ENCODE results near the gene LIPI.
"Not testable (repeated sequence)": the region's sequence is repeated elsewhere in the genome, so short reads cannot be mapped to it uniquely, and the experiment has no call there.

The LIPI gene

DNA sequence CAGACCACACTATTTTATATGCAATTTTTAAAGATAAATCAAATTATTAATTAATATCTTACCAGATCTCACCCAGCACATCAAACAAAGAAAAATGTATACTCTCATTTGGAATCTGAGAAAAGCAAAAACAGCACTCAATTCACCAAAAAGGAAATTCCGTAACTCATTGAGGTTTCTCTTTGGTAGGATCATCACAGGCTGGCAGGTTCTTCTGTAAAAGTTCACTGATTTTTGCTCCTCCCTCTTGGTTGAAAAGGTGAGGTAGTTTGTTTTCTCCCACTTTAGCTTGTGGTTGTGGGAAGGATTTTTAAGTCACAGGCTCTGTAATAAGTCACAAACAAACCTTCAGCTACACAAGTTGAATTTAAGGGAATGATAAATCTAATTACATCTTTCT, at the start of gene LIPI:
TSS of gene LIPI (minus strand) at position 218 of the 400 bp plus-strand sequence. CDS start at position 108, 110 bp downstream.
- DNase-seq = no peak

DNA sequence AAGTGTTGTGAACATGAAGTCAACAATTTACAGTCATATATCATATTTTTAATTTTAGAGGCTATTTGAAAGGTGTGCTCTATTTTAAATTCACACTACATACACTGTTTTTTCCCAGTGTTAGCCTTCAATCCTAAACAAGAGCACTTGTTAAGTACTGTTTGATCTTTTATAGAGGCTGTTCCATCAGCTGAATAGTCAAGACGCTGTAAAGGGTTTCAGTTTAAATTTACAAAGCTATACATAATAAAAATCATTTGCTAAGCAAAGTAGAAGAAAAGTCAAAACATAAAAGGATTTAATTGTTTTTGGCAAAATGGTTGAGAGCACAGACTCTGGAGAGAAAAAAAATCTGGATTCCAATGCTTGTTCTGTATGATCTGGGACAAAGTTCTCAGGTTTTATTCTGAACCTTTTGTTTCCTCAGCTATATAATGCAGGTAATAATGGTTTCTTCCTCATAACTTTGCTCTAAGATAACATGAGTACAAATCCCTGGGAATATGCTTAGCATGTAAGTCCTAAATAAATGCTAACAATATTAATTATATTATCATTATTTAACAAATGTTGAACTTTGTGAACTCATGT, 49.5 kb upstream of the LIPI start:
- no peak for DNase-seq

DNA sequence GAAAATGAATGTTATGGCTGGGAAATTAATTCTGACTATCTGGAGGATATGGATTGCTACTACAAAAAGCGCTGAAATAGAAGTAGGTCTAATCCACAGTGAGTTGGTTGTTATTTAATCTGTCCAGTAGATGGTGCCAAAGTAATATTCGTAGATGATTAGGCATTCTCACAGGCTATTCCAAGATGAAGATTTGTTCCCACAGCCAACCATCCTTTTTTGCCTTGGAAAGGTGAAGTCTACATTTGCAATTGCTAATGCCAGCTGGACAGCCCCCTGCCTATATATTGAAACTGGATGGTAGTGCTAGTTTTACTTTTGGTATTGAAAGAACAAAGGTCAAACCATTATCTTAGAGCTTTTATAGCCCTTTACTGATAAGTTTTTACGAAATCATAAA, 49.0 kb upstream of the LIPI start:
- DNase-seq = peak; percentile 29

DNA sequence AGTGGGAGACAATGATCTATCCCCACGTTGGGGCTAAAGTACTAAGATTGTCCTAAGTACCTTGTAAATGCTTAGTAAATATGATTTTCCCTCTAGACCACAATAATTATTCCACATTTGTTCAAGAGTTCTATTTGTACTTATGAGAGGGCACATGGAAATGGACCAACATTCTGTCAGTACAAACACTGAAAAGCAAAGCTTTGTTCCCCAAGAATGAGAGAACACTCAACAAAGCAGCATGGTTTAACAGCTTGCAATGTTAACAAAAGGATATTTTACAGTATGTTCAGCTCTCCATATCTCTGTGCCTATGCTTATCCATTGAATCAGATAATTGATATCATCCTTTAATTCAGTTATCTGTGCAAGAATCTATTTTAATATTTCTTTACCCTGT, 40.6 kb upstream of the LIPI start:
- DNase-seq = no peak

DNA sequence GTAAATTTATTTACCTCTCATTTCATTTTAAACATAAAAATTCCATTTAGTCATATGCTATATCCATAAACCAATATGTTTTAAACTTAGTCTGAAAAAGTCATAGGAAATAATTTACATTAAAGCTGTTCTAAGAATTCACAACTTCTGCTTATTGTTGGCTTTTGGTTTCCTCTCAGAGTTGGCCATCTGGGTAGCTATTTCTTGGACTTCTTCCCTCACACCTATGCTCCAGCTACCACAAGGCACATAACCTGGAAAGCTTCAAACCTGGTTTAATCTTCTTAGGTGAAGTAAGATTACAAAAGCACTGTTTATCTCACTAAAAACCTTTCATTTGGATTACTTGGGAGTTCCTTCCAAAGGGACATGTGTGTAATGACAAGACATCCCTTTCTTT, 35.0 kb upstream of the LIPI start:
- no peak for DNase-seq

DNA sequence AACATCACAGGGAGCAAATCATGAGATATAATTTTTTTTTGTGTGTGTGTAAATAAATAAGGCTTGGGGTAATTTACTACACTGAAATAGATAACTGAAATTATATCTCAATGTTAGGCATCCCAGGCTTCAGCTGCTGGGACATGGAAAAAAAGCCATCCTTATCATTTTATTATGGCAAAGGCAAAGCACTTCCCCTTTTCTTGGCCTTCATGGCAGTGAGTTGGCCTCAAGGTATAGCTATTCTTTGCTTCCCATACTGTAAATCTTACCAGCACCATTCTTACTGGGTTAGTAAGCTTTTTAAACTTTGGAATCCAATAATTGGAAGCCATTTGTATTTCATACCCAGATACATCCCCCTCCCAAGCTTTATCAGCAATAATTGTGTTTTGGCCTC, 34.2 kb upstream of the LIPI start:
- DNase-seq = no peak

DNA sequence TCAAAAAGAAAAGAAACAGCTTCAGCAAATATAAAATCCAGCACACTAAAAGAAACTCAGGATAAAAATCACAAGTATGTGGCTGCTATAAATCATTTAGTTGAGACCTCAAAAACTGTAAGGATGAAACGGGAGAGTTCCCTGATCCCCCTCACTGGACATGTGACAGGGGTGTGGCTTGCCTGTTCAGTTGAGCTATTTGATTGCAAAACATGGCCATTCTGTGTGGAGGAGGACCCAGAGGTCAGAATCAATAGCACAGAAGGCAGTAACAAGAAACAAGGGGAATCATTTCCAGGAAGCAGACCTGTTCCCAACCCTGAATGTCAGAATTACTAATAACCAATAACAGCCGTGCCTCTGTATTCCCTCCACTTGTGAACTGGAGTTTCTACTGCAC, 33.1 kb upstream of the LIPI start:
- no peak for DNase-seq

DNA sequence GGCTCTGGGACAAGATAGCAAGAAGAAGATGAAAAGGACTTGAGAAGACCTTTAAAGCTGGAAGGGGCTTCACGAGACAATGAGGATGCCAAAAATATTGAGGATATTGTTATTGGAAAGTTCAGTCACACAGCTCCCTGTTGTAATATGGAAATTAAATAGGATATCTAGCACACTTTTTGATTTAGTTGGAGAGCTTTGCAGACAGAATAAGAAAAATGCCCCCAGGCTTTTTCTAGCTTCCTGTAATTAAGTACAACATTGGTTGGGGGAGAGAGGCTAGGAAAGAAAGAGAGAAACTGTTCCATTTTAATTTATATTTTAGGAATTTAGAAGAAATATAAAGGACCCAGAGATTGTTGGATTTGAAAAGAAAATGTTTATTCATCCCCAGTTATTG, 32.7 kb upstream of the LIPI start:
- no peak for DNase-seq

DNA sequence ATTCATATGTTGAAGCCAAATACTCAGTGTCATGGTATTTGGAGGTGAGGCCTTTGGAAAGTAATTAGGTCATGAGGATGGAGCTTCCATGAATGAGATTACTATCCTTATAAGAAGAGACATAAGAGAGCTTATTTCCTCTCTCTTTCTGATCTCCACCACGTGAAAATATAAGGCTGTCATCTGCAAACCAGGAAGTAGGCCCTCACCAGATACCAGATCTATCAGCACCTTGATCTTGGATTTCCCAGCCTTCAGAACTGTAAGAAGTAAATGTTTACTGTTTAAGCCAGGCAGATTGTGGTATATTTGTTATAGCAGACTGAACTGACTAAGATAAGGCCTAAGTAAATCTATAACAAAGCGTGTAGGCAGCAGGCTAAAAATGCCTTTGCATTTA, 30.5 kb upstream of the LIPI start:
- no peak for DNase-seq

DNA sequence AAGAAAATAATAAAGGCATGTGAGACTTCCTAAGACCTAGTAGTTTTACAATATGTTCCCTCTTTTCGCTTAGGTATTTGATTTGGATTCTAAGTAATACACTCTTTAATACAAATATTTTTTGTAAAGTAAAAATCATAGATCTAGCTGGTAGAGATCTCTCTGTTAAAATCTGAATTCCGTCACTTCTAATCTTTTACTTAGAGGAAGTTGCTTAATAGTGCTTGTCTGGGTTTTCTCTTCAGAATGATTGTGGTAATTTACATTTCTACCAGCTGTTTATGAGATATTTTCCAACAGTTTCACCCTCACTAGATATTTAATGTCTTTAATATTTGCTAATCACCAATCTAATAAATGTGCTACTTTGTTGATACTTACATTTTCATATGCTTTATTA, 28.5 kb upstream of the LIPI start:
- DNase-seq = no peak

DNA sequence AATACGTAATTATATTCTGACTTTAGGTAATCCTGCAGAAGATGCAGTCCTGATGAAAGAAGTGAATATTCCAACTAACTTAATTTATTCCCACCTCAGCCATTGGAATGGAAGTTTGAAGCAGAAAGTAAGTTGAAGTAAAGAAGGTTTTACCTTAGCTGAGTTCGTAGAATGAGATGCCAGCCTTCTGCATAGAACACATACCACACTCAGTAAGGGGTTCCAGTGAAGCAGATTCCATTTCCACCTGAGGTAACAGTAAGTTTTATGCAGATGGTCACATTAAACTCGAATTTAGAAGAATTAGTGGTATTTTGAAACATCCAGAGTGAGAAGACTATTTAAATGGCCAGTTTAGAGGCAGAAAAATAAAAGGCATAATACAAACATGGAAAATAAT, 25.4 kb upstream of the LIPI start:
- DNase-seq = no peak

DNA sequence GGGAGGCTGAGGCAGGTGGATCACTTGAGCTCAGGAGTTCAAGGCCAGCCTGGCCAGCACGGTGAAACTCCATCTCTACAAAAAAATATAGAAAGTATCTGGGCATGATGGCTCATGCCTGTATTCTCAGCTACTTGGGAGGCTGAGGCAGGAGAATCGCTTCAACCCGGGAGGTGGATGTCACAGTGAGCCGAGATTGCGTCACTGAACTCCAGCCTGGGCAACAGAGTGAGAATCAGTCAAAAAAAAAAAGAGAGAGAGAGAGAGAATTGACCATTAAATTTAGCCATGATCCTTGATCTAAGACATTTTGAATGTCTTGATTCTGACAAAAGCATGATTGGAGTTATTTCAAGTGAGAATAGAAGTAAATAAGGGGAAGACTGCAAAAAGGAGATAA, 24.3 kb upstream of the LIPI start:
- no peak for DNase-seq

DNA sequence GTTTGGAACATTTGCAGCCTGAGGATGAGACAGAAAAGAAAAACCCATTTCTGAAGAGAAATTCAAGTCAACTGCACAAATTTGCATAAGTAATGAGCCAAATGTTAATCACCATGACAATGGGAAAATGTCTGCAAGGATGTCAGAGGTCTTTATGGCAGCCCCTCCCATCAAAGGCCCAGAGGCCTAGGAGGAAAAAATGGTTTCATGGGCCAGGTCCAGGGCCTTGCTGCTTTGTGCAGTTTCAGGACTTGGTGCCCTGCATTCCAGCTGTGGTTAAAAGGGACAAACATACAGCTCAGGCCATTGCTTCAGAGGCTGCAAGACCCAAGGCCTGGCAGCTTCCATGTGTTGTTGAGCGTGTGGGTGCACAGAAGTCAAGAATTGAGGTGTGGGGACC, 18.6 kb upstream of the LIPI start:
- DNase-seq = no peak

DNA sequence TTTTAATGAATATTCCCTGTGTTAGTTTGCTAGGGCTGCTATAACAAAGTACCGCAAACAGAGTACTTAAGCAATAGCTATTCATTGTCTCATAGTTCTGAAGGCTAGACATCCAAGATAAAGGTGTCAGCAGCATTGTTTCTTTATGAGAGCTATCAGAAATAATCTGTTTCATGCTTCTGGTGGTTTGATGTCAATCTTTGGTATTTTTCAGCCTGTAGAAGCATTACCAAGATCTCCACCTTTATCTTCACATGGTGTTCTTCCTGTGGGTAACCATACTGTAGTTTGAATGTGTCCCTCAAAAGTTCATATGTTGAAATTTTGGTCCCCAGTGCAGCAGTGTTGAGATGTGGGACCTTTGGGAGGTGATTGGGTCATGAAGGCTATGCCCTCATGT, 12.6 kb upstream of the LIPI start:
- DNase-seq = no peak

DNA sequence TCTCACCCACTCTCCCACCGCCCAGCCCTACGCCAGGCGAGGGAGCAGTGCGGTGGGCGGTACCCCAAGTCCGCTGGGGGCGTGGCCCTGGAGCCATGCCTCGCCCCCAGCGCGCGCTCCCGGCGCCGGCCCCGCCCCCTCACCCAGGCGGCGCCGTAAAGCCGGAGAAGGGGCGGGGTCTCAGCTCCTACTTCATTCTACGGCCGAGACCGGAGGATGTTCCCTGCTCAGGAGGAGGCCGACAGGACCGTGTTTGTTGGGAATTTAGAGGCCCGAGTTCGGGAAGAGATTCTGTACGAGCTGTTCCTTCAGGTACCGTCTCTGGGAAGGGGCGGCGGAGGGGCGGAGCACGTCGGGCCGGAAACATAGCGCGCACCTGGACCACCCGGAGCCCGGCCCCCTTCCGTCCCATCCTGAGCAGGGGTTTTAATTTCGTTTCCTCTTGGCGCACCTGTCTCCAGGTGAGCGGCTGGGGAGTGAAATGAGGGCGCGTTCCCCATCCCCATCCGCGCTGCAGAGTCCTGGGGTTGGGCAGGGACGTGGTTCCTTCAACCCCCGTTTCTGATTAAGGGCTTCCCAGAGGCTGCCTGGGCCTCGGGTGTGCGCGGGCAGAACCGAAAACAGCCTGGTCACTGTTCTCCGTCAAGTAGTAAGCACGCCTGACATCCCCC, 5.4 kb upstream of the LIPI start, which contains the start of gene RBM11:
TSS of gene RBM11 (plus strand) at position 187 of the 671 bp plus-strand sequence. CDS start at position 217, 30 bp downstream.
- DNase-seq = no peak

DNA sequence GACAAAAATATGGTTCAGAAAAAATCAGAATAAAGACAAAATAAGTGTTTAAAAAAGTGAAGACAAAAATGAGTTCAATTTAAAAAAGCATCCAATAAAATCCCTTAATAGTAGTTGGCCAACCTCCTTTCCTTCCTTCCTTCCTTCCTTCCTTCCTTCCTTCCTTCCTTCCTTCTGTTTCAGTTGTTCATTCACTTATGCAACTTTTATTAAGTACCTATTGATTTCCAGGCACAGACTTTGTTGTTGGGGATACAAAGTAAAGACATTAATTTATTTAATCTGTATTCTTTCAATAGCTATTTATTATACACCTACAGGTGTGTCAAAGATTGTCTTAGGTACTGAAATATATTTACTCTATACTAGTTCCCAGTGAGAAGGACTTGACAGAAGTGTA, 2.4 kb upstream of the LIPI start:
- DNase-seq = no peak

DNA sequence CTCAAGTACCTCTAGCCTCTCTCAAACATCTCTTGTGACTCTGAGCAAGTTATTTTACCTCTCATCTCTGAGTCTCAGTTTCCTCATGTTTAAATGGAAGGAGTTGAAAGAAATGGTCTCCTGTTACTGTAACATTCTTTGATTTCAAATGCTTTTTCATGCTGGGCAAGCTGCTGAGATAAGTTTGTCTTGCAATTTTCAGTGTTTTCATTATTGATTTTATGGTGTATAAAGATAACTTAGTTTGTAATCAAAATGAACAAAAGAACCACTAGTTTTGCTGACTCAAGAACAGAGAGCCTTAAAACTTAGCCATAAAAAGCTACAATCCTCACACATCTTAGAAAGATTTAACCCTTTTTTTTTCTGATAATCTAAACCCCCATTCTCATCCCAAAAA, 4.5 kb downstream of the LIPI start:
- no peak for DNase-seq

DNA sequence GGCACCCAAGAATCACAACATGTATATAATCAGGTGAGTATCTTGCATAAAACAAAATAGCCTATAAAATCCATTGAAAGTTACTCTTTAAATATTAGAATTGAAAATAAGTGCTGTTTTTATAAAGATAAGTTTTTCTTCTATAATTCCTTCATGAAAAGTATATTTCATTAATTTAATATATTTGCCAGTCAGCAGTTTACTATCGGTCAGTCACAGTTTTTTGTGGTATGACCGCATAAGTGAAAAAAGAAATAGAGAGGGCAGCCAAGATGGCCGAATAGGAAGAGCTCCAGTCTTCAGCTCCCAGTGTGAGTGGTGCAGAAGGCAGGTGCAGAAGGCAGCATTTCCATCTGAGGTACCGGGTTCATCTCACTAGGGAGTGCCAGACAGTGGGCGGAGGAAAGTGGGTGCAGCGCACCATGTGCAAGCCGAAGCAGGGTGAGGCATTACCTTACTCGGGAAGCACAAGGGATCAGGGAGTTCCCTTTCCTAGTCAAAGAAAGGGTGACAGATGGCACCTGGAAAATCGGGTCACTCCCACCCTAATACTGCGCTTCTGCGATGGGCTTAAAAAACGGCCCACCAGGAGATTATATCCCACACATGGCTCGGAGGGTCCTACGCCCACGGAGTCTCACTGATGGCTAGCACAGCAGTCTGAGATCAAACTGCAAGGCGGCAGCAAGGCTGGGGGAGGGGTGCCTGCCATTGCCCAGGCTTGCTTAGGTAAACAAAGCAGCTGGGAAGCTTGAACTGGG, 44.1 kb downstream of the LIPI start:
- not testable (repeated sequence) for DNase-seq

DNA sequence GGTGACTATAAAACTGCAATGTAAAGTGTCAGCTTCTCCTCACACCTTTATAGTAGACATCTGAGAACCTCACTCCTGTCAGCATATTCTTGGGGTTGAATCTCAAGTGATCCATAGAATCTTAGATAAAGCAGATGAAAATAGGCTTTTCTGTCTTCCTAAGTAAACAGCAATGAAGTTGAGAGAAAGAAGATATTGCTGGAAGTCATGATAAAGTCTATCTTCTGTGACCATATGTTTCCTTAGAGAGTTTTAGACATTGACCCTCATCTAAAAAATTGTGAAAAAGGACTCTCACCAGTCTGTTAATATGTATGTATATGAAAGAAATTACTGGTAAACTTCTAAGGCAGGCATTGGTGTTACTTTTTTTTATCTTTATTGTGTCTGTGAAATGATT, 66.8 kb downstream of the LIPI start:
- no peak for DNase-seq

DNA sequence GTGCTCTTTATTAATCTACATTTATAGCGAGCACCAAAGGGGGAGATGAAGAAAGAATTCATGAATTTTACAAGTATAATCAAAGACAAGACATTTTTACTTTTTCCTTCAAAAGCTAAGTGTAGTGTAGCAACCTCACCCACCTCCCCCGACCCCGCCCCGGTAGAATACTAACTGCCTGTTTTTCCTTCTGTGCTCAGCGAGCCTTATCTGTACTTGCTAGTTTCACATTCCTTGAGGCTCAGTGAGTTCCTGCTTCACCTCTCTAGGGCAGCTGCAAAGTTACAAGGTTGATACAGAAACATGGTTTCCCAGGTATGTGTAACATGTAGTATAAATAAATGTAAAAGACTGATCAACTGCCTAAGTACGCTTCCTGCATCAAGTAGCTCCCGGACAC, 86.5 kb downstream of the LIPI start:
- no peak for DNase-seq

DNA sequence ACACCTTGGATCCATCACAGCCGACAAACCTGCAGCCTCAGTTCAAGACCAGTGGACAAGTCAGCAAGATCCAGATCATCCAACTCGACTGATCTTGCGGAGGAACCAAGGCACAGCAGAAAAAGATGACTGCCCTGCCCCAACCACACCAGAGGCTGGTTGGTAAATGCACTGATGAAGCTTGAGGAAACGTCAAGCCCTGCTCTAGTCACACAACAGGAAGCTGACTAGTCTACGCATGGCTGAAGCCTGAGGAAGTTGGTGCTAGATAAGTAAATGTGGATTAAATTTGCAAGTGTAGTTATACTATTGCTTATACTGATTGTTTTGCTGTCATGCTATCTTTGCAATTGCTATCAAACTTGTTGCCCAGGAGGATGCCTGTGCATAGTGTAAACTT, 89.0 kb downstream of the LIPI start:
- DNase-seq = no peak

DNA sequence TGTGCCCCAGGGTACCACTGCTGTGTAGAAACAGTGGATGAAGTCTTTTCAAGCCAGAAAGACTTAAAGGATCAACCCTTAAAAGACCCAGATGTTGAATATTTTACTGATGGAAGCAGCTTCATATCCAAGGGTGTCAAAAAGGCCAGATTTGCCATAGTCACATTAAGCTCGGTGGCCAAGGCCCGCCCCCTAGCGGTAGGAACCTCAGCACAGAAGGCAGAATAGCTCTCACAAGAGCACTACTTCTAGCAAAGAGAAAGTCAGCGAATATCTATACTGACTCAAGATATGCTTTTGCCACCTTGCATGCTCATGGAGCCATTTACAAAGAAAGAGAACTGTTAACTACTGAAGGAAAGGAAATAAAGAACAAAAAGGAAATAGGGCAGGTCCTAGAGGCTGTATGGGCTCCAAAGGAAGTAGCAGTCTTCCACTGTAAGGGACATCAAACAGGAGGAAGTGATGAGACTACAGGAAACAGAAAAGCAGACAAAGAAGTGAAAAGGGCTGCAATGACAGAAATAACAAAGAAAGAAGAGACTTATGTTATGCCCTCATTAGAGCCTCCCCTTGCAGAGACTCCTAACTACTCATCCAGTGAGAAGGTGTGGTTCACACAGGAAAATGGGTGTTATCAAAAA, 90.5 kb downstream of the LIPI start:
- no peak for DNase-seq

DNA sequence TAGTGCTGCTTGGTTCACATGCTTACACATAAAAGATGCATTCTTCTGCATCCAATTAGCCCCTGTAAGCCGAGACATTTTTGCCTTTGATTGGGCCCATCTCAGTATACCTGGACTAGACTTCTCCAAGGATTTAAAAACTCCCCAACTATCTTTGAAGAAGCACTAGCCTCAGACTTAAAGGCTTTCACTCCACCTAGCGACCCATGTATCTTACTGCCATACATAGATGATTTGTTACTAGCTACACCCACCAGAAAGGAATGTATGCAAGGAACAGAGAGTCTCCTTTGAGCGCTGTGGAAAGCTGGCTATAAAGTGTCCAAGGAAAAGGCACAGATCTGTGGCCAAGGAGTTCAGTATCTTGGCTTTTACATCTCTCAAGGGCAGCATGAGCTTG, 91.7 kb downstream of the LIPI start:
- DNase-seq = no peak

DNA sequence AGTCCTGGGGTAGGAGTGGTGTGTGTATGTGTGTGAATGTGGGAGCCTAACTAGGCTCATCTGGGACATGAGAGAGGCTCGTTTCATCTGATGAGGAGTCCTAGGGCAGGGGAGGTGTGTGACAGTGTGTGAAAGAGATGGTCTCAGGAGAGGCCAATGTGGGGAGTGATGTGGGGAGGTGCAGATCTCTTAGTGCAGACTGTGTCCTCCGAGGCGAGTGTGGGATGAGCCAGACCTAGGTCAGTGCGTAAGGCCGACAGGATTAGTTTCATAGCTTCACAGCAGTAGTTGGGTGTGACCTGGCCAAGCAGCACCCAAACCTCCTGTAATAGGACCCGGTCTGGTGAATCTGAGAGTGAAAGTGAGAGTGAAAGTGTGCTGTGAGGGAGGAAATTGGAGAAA, 94.7 kb downstream of the LIPI start:
- DNase-seq = no peak
